B cell (primary cell): Measurements from ENCODE around the gene RBP7.

Experiments used
- CTCF ChIP-seq: fragments of 200-600 bp; IDR thresholded peaks from one replicate; pipeline ENCODE4 v1.8.0; 2022; ENCODE audit warnings: antibody characterized with exemption, mild to moderate bottlenecking
- EZH2 ChIP-seq: IDR thresholded peaks from 2 replicates; pipeline ENCODE4 v1.6.1; 2012; ENCODE audit warnings: borderline replicate concordance, low read depth, mild to moderate bottlenecking, moderate library complexity, low read length; ENCODE audit not compliant: insufficient read depth, poor library complexity, severe bottlenecking

GRCh38 chr1:10022656-10023055 is 25.6 kb downstream of the RBP7 start:
- TF ChIP-seq EZH2 (no peak), CTCF (no peak)
